ENCODE data around the gene COL4A6.

Gene COL4A6

DNA sequence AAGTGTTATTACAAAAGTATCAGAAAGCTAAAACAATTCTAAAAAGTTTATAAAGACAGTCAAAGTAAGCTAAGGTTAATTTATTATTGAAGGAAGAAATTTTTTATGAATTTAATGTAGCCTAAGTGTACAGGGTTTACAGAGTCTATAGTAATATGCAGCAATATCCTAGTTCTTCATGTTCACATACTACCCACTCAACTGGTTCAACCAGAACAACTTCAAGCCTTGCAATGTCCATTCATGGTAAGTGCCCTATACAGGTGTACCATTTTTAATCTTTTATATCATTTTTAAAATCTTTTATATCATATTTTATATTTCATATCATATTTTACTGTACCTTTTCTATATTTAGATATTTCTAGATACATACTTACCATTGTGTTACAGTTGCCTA is 35.8 kb upstream of the COL4A6 start:
- Histone ChIP-seq H2AK5ac (ENCODE audit: low read length, severe bottlenecking) (no peak overlapping the region), H3K14ac (ENCODE audit: low read length in 2 of 2) (no peak overlapping the region), H3K4ac (ENCODE audit: low read depth in 1 of 2, low read length in 2 of 2) (no peak overlapping the region), H3K4me3 (ENCODE audit: insufficient read depth in 1 of 2, low read depth in 1 of 2, low read length in 2 of 2) (no peak overlapping the region), H3K18ac (ENCODE audit: low read depth in 1 of 2, low read length in 2 of 2) (no peak overlapping the region), H3K36me3 (ENCODE audit: control insufficient read depth in 1 of 2, insufficient read depth in 2 of 2, low read depth in 1 of 2, low read length in 2 of 2) (peaks cover 0 to 6% of the 10 kb centered on the region in 2 experiments), H3K27ac (ENCODE audit: low read length, poor library complexity, severe bottlenecking) (no peak overlapping the region), H2BK12ac (ENCODE audit: low read length in 2 of 2) (no peak overlapping the region), H2BK120ac (ENCODE audit: low read depth, low read length) (no peak overlapping the region), H4K8ac (ENCODE audit: low read length) (no peak overlapping the region), H3K9ac (ENCODE audit: low read length) (no peak overlapping the region), H3K79me1 (replicated peaks; ENCODE audit: low read length, poor library complexity, severe bottlenecking) (peaks cover 2% of the 10 kb centered on the region), H3K9me3 (ENCODE audit: control insufficient read depth, low read length) (peaks cover 3% of the 10 kb centered on the region), H3K27me3 (ENCODE audit: control insufficient read depth in 1 of 2, insufficient read depth in 1 of 2, low read length in 2 of 2) (no peaks in the 10 kb centered on the region), H3K23ac (ENCODE audit: low read length in 2 of 2) (no peak overlapping the region), H2BK5ac (ENCODE audit: low read depth, low read length, poor library complexity, severe bottlenecking) (no peak overlapping the region), H3K4me2 (ENCODE audit: low read length, poor library complexity, severe bottlenecking) (no peak overlapping the region), H2AFZ (ENCODE audit: low read depth, low read length) (no peak overlapping the region), H2BK15ac (ENCODE audit: low read depth, poor library complexity, severe bottlenecking) (no peak overlapping the region), H4K91ac (ENCODE audit: low read length) (no peak overlapping the region), H3K4me1 (ENCODE audit: control insufficient read depth, insufficient read depth, low read depth, low read length) (no peaks in the 10 kb centered on the region)
- DNase-seq, result no peak

GRCh38 chrX:108468486-108468885 is 30.3 kb upstream of the COL4A6 start:
- H3K23ac ChIP-seq (ENCODE audit: low read length in 2 of 2), result no peak overlapping the region
- no peak overlapping the region for H2BK15ac ChIP-seq (ENCODE audit: low read depth, poor library complexity, severe bottlenecking)
- DNase-seq, result peak; percentile 29
- H2AK5ac ChIP-seq (ENCODE audit: low read length, severe bottlenecking), result no peak overlapping the region
- H2AFZ ChIP-seq (ENCODE audit: low read depth, low read length), result no peak overlapping the region
- H3K4me2 ChIP-seq (ENCODE audit: low read length, poor library complexity, severe bottlenecking), result no peak overlapping the region
- H4K8ac ChIP-seq (ENCODE audit: low read length), result no peak overlapping the region
- WGBS, result 88% methylated on average over 1 of the region's 1 CpG
- H3K9me3 ChIP-seq (ENCODE audit: control insufficient read depth, low read length), result no peaks in the 10 kb centered on the region
- no peaks in the 10 kb centered on the region for H3K79me1 ChIP-seq (replicated peaks; ENCODE audit: low read length, poor library complexity, severe bottlenecking)
- no peak overlapping the region for H3K18ac ChIP-seq (ENCODE audit: low read depth in 1 of 2, low read length in 2 of 2)
- no peak overlapping the region for H3K14ac ChIP-seq (ENCODE audit: low read length in 2 of 2)
- no peak overlapping the region for H2BK5ac ChIP-seq (ENCODE audit: low read depth, low read length, poor library complexity, severe bottlenecking)
- no peaks in the 10 kb centered on the region for H3K27me3 ChIP-seq (ENCODE audit: control insufficient read depth in 1 of 2, insufficient read depth in 1 of 2, low read length in 2 of 2)
- H2BK12ac ChIP-seq (ENCODE audit: low read length in 2 of 2), result no peak overlapping the region
- no peak overlapping the region for H3K4ac ChIP-seq (ENCODE audit: low read depth in 1 of 2, low read length in 2 of 2)
- H3K9ac ChIP-seq (ENCODE audit: low read length), result no peak overlapping the region
- no peak overlapping the region for H3K4me3 ChIP-seq (ENCODE audit: insufficient read depth in 1 of 2, low read depth in 1 of 2, low read length in 2 of 2)
- no peaks in the 10 kb centered on the region for H3K36me3 ChIP-seq (ENCODE audit: control insufficient read depth in 1 of 2, insufficient read depth in 2 of 2, low read depth in 1 of 2, low read length in 2 of 2)
- H2BK120ac ChIP-seq (ENCODE audit: low read depth, low read length), result no peak overlapping the region
- no peaks in the 10 kb centered on the region for H3K4me1 ChIP-seq (ENCODE audit: control insufficient read depth, insufficient read depth, low read depth, low read length)
- no peak overlapping the region for H3K27ac ChIP-seq (ENCODE audit: low read length, poor library complexity, severe bottlenecking)
- no peak overlapping the region for H4K91ac ChIP-seq (ENCODE audit: low read length)

DNA sequence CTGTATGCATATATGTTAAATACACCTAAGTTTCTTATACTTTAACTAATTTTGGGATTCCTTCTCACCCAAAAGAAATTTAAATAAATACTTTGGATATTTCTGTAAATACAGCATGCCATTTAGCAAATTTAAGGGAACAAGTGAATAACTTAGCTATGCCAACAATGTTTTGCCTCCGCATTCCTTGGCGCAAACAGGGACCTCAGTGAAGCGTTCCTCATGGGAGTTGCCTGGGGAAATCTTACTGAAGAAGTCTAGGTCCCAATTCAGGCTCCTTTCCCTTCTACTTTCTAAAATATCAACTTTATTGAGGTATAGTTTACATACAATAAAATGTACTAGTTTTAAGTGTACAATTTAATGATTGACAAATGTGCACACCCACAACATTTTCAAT is 26.4 kb upstream of the COL4A6 start:
- Histone ChIP-seq H4K8ac (ENCODE audit: low read length) (no peak overlapping the region), H3K27me3 (ENCODE audit: control insufficient read depth in 1 of 2, insufficient read depth in 1 of 2, low read length in 2 of 2) (no peaks in the 10 kb centered on the region), H3K36me3 (ENCODE audit: control insufficient read depth in 1 of 2, insufficient read depth in 2 of 2, low read depth in 1 of 2, low read length in 2 of 2) (no peaks in the 10 kb centered on the region), H2AFZ (ENCODE audit: low read depth, low read length) (no peak overlapping the region), H2BK12ac (ENCODE audit: low read length in 2 of 2) (no peak overlapping the region), H3K27ac (ENCODE audit: low read length, poor library complexity, severe bottlenecking) (peak overlapping the region; percentile 69), H3K9me3 (ENCODE audit: control insufficient read depth, low read length) (no peaks in the 10 kb centered on the region), H3K14ac (ENCODE audit: low read length in 2 of 2) (no peak overlapping the region), H3K4me1 (ENCODE audit: control insufficient read depth, insufficient read depth, low read depth, low read length) (peaks cover 1% of the 10 kb centered on the region), H3K4me3 (ENCODE audit: insufficient read depth in 1 of 2, low read depth in 1 of 2, low read length in 2 of 2) (no peak overlapping the region), H2AK5ac (ENCODE audit: low read length, severe bottlenecking) (no peak overlapping the region), H3K4ac (ENCODE audit: low read depth in 1 of 2, low read length in 2 of 2) (no peak overlapping the region), H2BK15ac (ENCODE audit: low read depth, poor library complexity, severe bottlenecking) (no peak overlapping the region), H3K18ac (ENCODE audit: low read depth in 1 of 2, low read length in 2 of 2) (no peak overlapping the region), H2BK120ac (ENCODE audit: low read depth, low read length) (no peak overlapping the region), H3K23ac (ENCODE audit: low read length in 2 of 2) (no peak overlapping the region), H2BK5ac (ENCODE audit: low read depth, low read length, poor library complexity, severe bottlenecking) (no peak overlapping the region), H4K91ac (ENCODE audit: low read length) (no peak overlapping the region), H3K9ac (ENCODE audit: low read length) (no peak overlapping the region), H3K79me1 (replicated peaks; ENCODE audit: low read length, poor library complexity, severe bottlenecking) (no peaks in the 10 kb centered on the region), H3K4me2 (ENCODE audit: low read length, poor library complexity, severe bottlenecking) (no peak overlapping the region)
- 66% methylated on average over 2 of the region's 3 CpGs for WGBS
- DNase-seq, result no peak

GRCh38 chrX:108456971-108457477 is 18.8 kb upstream of the COL4A6 start:
- H3K4ac ChIP-seq (ENCODE audit: low read depth in 1 of 2, low read length in 2 of 2), result no peak overlapping the region
- no peak overlapping the region for H2AFZ ChIP-seq (ENCODE audit: low read depth, low read length)
- no peak overlapping the region for H3K4me2 ChIP-seq (ENCODE audit: low read length, poor library complexity, severe bottlenecking)
- no peaks in the 10 kb centered on the region for H3K4me1 ChIP-seq (ENCODE audit: control insufficient read depth, insufficient read depth, low read depth, low read length)
- no peak overlapping the region for H4K91ac ChIP-seq (ENCODE audit: low read length)
- no peaks in the 10 kb centered on the region for H3K9me3 ChIP-seq (ENCODE audit: control insufficient read depth, low read length)
- no peak overlapping the region for H3K23ac ChIP-seq (ENCODE audit: low read length in 2 of 2)
- no peak overlapping the region for H3K27ac ChIP-seq (ENCODE audit: low read length, poor library complexity, severe bottlenecking)
- no peaks in the 10 kb centered on the region for H3K36me3 ChIP-seq (ENCODE audit: control insufficient read depth in 1 of 2, insufficient read depth in 2 of 2, low read depth in 1 of 2, low read length in 2 of 2)
- no peak overlapping the region for H2AK5ac ChIP-seq (ENCODE audit: low read length, severe bottlenecking)
- no peak overlapping the region for H3K9ac ChIP-seq (ENCODE audit: low read length)
- H4K8ac ChIP-seq (ENCODE audit: low read length), result no peak overlapping the region
- 40% methylated on average over 1 of the region's 4 CpGs for WGBS
- H2BK120ac ChIP-seq (ENCODE audit: low read depth, low read length), result no peak overlapping the region
- no peak overlapping the region for H3K18ac ChIP-seq (ENCODE audit: low read depth in 1 of 2, low read length in 2 of 2)
- H3K79me1 ChIP-seq (replicated peaks; ENCODE audit: low read length, poor library complexity, severe bottlenecking), result no peaks in the 10 kb centered on the region
- no peak overlapping the region for H2BK5ac ChIP-seq (ENCODE audit: low read depth, low read length, poor library complexity, severe bottlenecking)
- H3K14ac ChIP-seq (ENCODE audit: low read length in 2 of 2), result no peak overlapping the region
- H3K4me3 ChIP-seq (ENCODE audit: insufficient read depth in 1 of 2, low read depth in 1 of 2, low read length in 2 of 2), result no peak overlapping the region
- DNase-seq, result peak; percentile 70
- no peak overlapping the region for H2BK12ac ChIP-seq (ENCODE audit: low read length in 2 of 2)
- peaks cover 0 to 3% of the 10 kb centered on the region in 2 experiments for H3K27me3 ChIP-seq (ENCODE audit: control insufficient read depth in 1 of 2, insufficient read depth in 1 of 2, low read length in 2 of 2)
- no peak overlapping the region for H2BK15ac ChIP-seq (ENCODE audit: low read depth, poor library complexity, severe bottlenecking)
